T1000 (cell line): Measurements from ENCODE around the gene WDFY2.

Experiments used
- DNase-seq: peaks from one replicate; lab custom pipeline; 2025; ENCODE audit warnings: mixed read lengths; lab: John Stamatoyannopoulos, UW

Gene WDFY2

DNA sequence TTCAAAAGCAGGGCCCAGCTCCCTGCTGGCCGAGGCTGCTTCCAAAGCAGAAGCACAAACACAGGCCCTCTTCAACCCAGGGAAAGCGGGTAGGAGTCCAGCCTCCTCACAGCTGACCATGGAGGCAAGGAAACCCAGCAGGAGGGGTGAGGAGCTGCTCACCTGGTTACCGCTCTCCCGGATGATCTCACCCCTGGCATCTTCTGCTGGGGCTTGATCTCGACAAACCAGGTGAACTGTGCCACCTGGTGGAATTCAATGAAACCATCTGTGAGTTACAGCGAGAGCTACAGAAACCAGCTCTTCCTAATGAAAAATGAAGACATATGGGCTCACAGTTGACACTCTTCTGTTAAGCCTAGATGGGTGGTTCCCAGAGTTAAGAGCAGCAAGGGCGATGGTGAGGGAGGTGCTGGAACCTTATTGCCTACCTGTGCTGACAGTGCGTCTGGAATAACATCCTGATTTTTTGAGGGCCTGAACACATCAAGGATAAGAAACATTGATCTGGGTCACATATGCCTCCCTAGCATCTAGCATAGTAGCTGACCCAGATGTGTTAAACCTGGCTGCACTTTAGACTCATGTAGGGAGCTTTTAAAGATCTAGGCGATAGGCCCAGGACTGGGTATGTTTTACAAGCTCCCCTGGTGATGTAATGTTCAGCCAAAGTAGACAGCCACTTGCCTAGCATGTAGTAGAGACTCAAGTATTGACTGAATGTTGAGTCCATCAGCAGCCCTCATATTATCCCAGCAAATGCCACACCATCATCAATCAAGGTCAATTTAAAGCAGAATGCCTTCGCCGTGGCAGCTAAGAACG lies 213.6 kb downstream of the WDFY2 start:
- DNase-seq = no peak

GRCh38 chr13:51799261-51799660 lies 215.0 kb downstream of the WDFY2 start:
- DNase-seq = no peak

GRCh38 chr13:51800486-51800885 lies 216.2 kb downstream of the WDFY2 start:
- DNase-seq = no peak

GRCh38 chr13:51801631-51802099 lies 217.4 kb downstream of the WDFY2 start:
- no peak for DNase-seq

DNA sequence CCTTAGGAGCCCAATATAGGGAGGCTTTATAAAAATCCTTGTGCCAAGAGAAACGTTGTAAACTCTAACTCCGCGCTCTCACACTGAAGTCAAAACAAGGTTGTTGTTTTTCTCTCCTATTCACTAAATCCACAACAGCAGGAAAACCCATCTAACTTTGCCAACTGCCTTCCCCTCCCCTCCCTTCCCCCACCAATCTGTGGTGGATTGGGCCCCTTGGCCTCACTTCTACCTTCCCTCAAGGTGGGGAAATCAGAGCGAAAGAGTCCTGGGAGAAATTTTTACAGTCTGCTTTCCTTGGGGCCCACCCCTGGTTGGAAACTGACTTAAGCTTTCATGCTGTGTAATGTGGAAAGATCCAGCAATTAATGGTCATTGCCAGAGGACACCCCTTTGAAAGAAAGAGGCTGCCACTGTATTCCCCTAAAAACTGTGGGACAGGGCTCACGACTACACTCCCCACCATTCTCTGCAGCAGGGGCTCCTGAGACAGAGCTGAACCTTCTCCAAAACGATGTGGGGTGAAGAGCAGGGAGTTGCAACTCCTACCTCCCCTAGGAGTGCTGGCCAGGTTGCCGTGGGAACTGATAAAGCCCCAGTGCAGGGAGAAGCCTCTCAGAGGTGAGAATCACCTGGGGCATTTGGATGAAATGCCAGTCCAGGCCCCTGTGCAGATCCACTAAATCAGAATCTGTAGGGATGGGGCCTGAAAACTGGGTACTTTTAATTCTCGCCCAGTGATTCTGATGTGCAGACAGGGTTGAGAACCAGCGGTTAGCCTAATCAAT lies 218.6 kb downstream of the WDFY2 start:
- no peak for DNase-seq

DNA sequence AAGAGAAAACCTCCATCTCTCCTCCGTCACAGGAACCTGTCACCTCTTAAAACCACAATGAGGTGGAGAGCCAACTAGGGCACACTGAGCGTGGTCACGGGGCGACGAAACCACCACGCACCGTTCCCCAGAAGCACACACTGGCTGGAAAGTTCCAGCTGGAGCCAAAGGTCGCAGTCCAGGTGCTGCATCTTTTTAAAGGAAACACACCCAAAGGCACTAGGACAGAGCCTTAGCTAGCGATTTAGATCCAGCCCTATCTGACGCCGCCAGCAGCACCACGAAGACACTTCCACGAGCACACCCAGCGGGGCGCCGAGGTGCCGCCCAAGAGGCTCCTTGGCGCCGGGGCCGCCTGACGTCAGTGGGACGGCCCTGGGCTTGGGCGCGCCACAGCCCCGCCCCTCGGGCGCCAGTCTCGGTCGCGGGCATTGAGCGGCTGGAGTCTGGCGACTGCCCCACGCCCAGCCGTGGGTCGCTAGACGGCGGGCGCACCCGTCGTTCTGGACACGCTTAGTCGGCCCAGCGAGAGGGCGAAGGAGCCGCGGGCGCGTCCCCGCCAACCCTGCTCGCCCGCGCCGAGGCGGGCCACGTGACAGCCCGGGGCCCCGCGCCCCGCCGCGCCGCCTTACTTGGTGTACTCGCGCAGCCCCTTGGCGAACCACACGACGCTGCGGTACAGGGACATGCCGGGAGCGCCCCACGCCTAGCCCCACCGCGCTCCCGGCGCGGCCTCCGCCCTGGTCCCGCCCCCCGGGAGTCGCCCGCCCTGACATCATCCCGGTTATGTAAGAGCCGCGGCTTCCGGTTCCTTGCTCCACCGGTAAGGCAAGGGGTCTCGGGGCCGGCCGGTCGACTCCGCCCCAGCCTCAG lies 219.4 kb downstream of the WDFY2 start, which contains the start of gene DHRS12:
TSS of gene DHRS12 (minus strand) at position 742 of the 873 bp plus-strand sequence. CDS start 4,504 bp downstream, outside the sequence.
- DNase-seq = no peak

DNA sequence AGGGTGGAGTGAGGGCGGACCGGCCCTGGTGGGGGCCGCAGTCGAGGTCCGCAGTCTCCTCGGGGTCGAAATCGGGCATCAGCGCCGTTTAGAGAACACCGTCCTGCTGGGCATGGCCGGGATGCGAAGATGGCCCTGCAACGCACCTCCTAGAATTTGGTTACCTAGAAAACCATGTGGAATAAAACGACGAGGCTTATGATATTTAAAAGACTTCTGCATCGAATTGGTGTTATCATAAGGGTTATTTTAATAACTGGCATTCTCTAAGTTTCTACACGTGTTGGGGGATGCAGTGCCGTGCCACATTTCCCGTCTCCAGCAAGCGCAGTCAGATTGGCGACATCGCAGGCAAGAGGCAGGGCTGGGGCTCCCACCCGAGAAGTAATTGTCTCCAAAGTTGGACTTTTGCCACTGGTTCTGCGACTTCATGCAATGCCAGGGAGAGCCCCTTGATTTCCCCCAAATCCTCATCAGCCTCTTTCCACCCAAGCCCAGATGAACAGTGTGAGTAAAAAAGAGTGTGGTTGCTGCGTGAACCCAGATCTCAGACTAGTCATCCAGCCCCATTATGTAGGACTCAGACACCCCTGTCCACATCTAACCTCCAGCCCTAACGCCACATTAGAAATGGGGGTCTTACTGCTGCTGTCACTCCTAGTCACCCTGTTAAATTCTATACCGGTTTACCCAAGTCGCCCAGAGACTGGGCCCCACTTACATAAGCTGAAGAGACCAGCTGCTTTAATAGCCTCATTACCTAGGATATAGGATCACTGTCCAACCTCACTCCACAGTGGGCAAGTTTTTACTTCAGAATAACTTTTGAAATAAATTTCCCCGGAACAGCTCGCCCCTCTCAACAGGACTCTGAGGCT lies 220.3 kb downstream of the WDFY2 start:
- no peak for DNase-seq

DNA sequence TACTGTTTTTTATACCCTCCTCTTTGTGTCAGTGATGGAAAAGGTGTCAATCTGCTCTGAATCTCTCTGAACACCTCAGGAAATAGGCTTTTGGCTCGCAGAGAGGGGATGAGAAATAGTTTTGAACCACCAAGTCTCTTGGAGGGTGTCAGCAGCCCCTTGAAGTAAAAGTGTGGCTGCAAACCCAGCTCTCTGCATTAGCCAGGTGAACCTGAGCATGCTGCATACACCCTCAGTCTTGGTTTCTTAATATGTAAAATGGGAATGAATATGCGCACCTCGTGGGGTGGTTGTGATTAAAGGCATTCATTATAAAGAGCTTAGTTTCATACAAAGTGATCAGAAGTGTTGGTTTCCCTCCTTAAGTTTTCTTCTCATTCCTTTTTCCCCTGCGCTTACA lies 221.1 kb downstream of the WDFY2 start:
- DNase-seq = no peak

DNA sequence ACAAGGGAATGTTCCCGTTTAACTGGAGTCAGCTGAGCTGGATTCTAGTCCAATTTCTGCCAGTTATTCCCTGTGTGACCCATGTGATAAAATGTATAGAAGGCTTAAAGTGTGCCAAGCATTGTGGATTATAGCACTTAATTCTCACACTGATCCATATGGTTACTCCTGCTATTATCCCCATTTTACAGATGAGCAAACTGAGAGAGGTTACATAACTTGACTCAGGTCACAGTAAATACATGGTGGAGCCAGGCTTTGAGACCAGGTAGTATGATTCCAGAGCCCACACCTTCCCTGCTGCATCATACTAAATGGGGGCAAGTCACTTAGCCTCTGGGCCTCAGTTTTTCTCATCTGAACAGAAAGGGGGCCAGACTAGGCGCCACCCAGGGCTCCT lies 221.7 kb downstream of the WDFY2 start:
- no peak for DNase-seq

DNA sequence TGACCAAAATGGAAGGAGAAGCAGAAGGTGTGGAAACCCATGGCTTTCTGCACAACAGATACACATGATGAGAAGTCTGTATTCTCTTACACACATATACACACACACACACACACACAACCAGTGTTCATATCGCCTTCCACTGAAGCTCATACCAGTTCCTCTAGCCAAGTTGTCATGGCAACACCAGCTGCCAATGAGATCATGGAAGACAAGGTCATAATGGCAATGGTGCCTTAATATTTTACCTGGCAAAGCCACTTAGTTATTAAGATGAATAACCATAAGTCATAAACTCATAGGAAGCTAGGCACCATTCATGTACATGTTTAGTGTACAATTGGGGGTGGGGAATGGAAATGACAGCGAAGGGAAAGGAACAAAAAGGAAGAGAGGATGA lies 222.3 kb downstream of the WDFY2 start:
- DNase-seq = no peak

DNA sequence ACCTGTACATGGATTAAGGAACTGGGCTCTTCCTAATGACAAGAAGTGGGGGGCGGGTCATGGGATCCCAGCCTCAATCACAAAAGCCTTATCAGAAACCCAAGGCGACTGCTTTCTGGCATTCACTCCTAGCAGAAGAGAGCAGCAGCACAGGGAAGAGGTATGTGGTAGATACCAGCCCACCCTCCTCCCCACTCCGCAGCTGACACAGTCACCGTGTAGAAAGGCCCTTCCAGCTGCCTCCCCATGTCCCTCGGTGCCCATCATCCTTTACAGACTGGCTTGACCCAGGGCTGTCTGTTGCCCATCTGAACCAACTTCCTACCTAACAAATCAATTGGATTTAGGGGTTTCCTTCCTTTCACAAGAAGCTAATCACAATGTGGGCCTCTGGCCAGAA lies 222.8 kb downstream of the WDFY2 start:
- no peak for DNase-seq

- no peak for DNase-seq
Measured at GRCh38 chr13:51808811-51809210, 224.5 kb downstream of the WDFY2 start.

DNA sequence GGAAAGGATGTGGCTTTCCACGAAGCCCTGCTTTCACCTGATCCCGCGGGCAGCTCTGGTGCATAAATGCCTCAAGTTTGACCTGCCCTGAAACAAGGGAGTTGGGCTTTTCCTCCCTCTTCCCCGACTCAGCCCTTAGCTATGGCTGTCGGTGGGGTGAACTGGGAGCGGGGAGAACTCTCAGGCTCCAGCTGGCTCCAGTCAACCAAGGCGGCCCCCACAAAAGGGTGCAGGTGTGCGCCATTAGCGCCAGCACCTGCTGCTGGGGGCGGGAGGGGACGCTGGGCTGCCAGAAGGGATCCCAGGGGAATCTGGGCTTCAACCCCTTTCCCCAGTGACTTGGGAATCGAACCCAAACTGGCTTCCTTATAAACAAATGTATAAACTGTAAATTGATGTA lies 226.8 kb downstream of the WDFY2 start:
- no peak for DNase-seq

DNA sequence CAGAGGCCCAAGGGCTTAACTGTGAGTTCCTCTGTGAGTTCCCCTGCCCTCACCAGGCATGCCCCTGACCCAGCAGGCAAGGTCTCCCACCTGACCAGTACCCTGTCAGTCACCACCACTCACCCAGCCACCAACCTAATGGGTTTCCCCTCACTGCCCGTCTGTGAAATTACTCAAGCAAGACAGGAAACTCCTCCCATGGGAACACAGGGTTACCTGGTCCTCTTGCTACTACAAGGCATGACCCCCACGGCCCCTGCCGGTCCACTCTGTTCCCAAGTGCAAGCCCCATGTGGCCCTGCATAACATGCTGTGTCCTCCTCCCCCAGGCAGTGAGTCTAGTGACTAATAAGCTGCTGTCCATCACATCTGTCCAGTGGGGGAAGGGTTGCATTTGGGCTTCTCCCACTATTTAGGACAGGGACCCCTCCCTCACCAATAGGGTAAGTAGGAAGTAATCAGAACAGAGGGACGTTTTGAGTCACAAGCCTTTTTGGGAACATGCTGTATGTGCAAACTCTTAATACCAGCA lies 227.7 kb downstream of the WDFY2 start:
- DNase-seq = no peak

DNA sequence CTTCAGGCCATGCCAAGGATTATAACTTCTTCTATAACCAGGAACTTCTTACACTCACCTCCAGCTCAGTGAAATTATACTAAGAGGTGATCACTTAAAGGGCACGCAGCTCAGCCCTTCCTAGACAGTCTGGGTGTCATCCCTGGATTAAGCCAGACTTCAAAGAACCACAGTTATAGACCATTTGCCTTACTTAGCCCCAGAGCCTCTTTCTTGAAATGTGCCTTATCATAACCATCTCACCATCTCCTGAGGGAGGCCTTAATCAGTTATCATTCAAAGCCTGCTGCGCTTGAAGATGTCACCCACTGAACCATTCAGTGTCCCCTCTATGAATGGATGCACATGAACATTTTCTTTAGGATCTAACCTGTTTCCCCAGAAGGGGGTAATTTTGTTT lies 229.8 kb downstream of the WDFY2 start:
- DNase-seq = no peak

DNA sequence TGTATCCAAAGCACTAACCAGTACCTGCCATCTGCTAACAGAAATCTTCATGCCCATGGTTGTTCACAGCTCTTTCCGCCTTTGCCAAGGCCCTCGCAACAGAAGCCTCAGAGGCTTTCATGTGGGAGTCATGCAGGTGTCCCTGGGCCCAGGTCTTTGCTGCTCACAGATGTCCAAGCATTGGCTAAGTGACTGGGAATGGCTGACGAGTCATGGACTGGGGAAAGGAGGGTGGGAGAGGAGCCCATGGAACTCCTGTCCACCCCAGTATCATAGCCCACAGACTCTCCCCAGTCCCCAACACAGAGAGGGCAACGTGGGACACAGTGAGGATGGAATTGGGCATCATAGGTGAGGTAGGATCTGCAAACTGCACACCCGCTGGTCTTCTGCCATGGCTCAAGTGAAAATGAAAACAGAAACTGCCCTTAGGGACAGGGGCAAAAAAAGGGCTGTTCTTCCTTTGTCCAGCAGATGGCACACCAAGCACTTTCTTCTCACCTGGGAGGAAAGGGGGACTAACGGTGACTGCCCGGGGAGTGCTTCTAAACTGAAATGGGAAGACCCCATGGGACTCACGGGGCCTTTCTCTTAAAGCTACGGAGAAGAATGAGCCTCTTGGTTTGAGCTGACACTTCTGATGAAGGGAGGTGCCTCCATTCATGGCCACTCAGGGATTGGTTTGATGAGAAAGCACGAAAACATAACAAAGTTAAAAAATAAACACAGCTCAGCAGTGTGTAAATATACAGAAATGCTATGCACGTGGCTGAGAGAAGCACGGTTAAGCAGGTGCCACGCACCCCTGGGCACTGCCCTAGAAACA lies 230.8 kb downstream of the WDFY2 start:
- no peak for DNase-seq

GRCh38 chr13:51815848-51816247 lies 231.6 kb downstream of the WDFY2 start:
- no peak for DNase-seq

- no peak for DNase-seq
Measured at GRCh38 chr13:51816604-51817249, 232.5 kb downstream of the WDFY2 start.
